HepG2 (cell line): Measurements from ENCODE around the gene LDAH. TPM values are rescaled to one million over a fixed set of nuclear protein-coding genes. Genes with fewer than 3 reads are reported as not detected.

Source experiments
- ATAC-seq: fragments of 200-7000 bp; cut with Tn5 transposase; 3 replicates; pipeline ENCODE4 v1.9.1; 2020; ENCODE audit warnings: mild to moderate bottlenecking, moderate library complexity
- BruUV-seq: library from RNA; stranded (reverse); fragments of 400-500 nt; replicated peaks from 2 replicates; lab custom pipeline; 2021; lab: Mats Ljungman, UMichigan
- CTCF ChIA-PET: fragments of 300-600 bp; formaldehyde crosslinking; extraction: SDS; loops from one replicate; lab custom pipeline; 2021; ENCODE audit warnings: low total read pairs, inconsistent platforms, low intra/inter-chr PET ratio; lab: Yijun Ruan, JAX
- POLR2A ChIA-PET: fragments of 350-600 bp; sonication (Branson Sonifier 250); formaldehyde crosslinking; loops from one replicate; lab custom pipeline; 2020; ENCODE audit warnings: antibody characterized with exemption, inconsistent platforms; lab: Yijun Ruan, JAX
- DNase-seq: peaks from one replicate; pipeline ENCODE4 v3.0.0-alpha.2; 2015; ENCODE audit warnings: low spot score
- FAIRE-seq: peaks from 3 replicates; lab custom pipeline; 2011; peaks lifted over from hg19 to GRCh38; lab: Jason Lieb, UNC
- H2AFZ ChIP-seq: one replicate; pipeline ENCODE4 v1.6.1; 2011; ENCODE audit warnings: low read length, inconsistent platforms
- H3K27ac ChIP-seq: fragments of 300-600 bp; 3 replicates; pipeline ENCODE4 v1.8.0; 2011; ENCODE audit warnings: mixed run types, mild to moderate bottlenecking, mixed read lengths, low read length, inconsistent platforms; ENCODE audit not compliant: insufficient read depth; ENCODE audit errors: extremely low read length
- H3K27me3 ChIP-seq, 2 experiments: fragments of 200-600 bp in 1 of 2; 2 replicates in 1 of 2; 3 replicates in 1 of 2; pipeline versions ENCODE4 v1.6.0 to v1.8.0; 2011; ENCODE audit warnings: low read length in 2 of 2, mild to moderate bottlenecking in 2 of 2, moderate library complexity in 2 of 2, inconsistent platforms in 1 of 2; ENCODE audit not compliant: insufficient read depth in 2 of 2, control insufficient read depth in 1 of 2
- H3K36me3 ChIP-seq, 2 experiments: fragments of 200-600 bp in 1 of 2; replicated peaks in 1 of 2; 2 replicates in 1 of 2; 3 replicates in 1 of 2; pipeline versions ENCODE4 v1.5.1 to v1.8.0; 2011; ENCODE audit warnings: low read length in 2 of 2, inconsistent platforms in 1 of 2; ENCODE audit not compliant: insufficient read depth in 2 of 2, control insufficient read depth in 1 of 2
- H3K4me1 ChIP-seq: 2 replicates; pipeline ENCODE4 v1.5.1; 2012; ENCODE audit warnings: low read length, inconsistent platforms; ENCODE audit not compliant: insufficient read depth
- H3K4me2 ChIP-seq: 2 replicates; pipeline ENCODE4 v1.6.0; 2011; ENCODE audit warnings: low read depth, low read length, inconsistent platforms
- H3K4me3 ChIP-seq, 3 experiments: fragments of 200-600 bp in 1 of 3; sonication (generic), shearing (Covaris generic) in 1 of 3; replicated peaks in 1 of 3; 2 replicates each; pipeline ENCODE4 v1.5.1; 2011 to 2016; ENCODE audit warnings: low read length in 3 of 3, inconsistent platforms in 2 of 3, low read depth in 2 of 3, mild to moderate bottlenecking in 2 of 3, control low read depth in 1 of 3, mixed read lengths in 1 of 3; ENCODE audit not compliant: insufficient read depth in 1 of 3
- H3K79me2 ChIP-seq: one replicate; pipeline ENCODE4 v1.6.1; 2011; ENCODE audit warnings: low read length, inconsistent platforms; ENCODE audit not compliant: insufficient read depth
- H3K9ac ChIP-seq: 2 replicates; pipeline ENCODE4 v1.6.0; 2011; ENCODE audit warnings: mild to moderate bottlenecking, low read depth, low read length, inconsistent platforms; ENCODE audit not compliant: insufficient read depth
- H3K9me3 ChIP-seq: 2 replicates; pipeline ENCODE4 v1.5.1; 2012; ENCODE audit warnings: mild to moderate bottlenecking, low read length
- H4K20me1 ChIP-seq: 2 replicates; pipeline ENCODE4 v1.6.0; 2011; ENCODE audit warnings: inconsistent platforms, mild to moderate bottlenecking, low read length, moderate library complexity; ENCODE audit not compliant: insufficient read depth
- EHMT2 ChIP-seq: fragments of 200-600 bp; sonication (generic); IDR thresholded peaks from 2 replicates; pipeline ENCODE4 v1.7.0; 2017; ENCODE audit warnings: antibody characterized with exemption, low read depth, low read length, borderline replicate concordance
- GATAD2A ChIP-seq: IDR thresholded peaks from 2 replicates; pipeline ENCODE4 v1.6.1; 2016
- NCOA2 ChIP-seq: sonication (generic); formaldehyde crosslinking; IDR thresholded peaks from 2 replicates; pipeline ENCODE4 v1.8.0; 2022; ENCODE audit warnings: inconsistent platforms
- NCOR1 ChIP-seq: fragments of 200-600 bp; sonication (generic); IDR thresholded peaks from 2 replicates; pipeline ENCODE4 v1.7.0; 2017; ENCODE audit warnings: antibody characterized with exemption, low read length, borderline replicate concordance
- POGZ ChIP-seq: sonication (generic); formaldehyde crosslinking; IDR thresholded peaks from 2 replicates; pipeline ENCODE4 v1.4.0; 2020; ENCODE audit warnings: mild to moderate bottlenecking, missing genetic modification reagents
- RARA ChIP-seq: IDR thresholded peaks from 2 replicates; pipeline ENCODE4 v1.6.1; 2016; ENCODE audit warnings: missing genetic modification reagents, missing compliant biosample characterization
- RFXANK ChIP-seq: IDR thresholded peaks from 2 replicates; pipeline ENCODE4 v1.6.1; 2016
- TARDBP ChIP-seq: sonication (generic); formaldehyde crosslinking; IDR thresholded peaks from 2 replicates; pipeline ENCODE4 v1.8.0; 2022; ENCODE audit warnings: mild to moderate bottlenecking, missing genetic modification reagents
- TOPORS ChIP-seq: sonication (generic); formaldehyde crosslinking; IDR thresholded peaks from 2 replicates; pipeline ENCODE4 v1.8.0; 2023; ENCODE audit warnings: mild to moderate bottlenecking, missing genetic modification reagents
- ZBTB33 ChIP-seq: sonication (generic); formaldehyde crosslinking; IDR thresholded peaks from 2 replicates; pipeline ENCODE4 v1.4.0; 2020; ENCODE audit warnings: missing genetic modification reagents
- ZNF292 ChIP-seq: sonication (generic); formaldehyde crosslinking; IDR thresholded peaks from 2 replicates; pipeline ENCODE4 v1.8.1; 2022; ENCODE audit warnings: mild to moderate bottlenecking, low read depth, missing genetic modification reagents, borderline replicate concordance
- ZNF609 ChIP-seq: sonication (generic); formaldehyde crosslinking; IDR thresholded peaks from 2 replicates; pipeline ENCODE4 v1.4.0; 2020; ENCODE audit warnings: mild to moderate bottlenecking, missing genetic modification reagents, borderline replicate concordance
- ZNF614 ChIP-seq: IDR thresholded peaks from 2 replicates; pipeline ENCODE4 v1.6.1; 2018; ENCODE audit warnings: missing biosample characterization, missing genetic modification reagents, inconsistent platforms, borderline replicate concordance
- WGBS: methylation state at CpG from one replicate; pipeline ENCODE4 v1.1.6; 2017; ENCODE audit warnings: low lambda C conversion rate; 5-methylcytosine and 5-hydroxymethylcytosine counted together
- in situ Hi-C: cut with HindIII; loops from 2 replicates; pipeline ENCODE4 v1.10.0; 2017; ENCODE audit warnings: low pct_unique_long_range_greater_than_20kb; ENCODE audit not compliant: extremely low pct_ligation_motif_present
- intact Hi-C: fragments of 100-400 bp; cut with micrococcal nuclease; formaldehyde crosslinking; loops from one replicate; pipeline ENCODE4 v1.10.0; 2022; ENCODE audit not compliant: unreplicated experiment
- polyA plus RNA-seq, 8 experiments: library from polyadenylated mRNA; depleted of rRNA in 3 of 8; stranded (reverse) in 7 of 8; unstranded in 1 of 8; fragments of >200 nt; fragmentation: Illumina TruSeq in 4 of 8; extraction: Trizol in 4 of 8; gene quantifications; 2 replicates each; pipeline versions ENCODE4 v1.2.1 to v1.2.3, GENCODE V29; 2011 to 2016; ENCODE audit warnings: low read depth in 4 of 8, missing spikeins in 1 of 8, mixed read lengths in 1 of 8; ENCODE audit not compliant: insufficient read depth in 1 of 8
- total RNA-seq, 5 experiments: library from RNA; depleted of rRNA; stranded (reverse); fragments of >200 nt; fragmentation: Illumina TruSeq; extraction: Trizol; gene quantifications; 2 replicates each; pipeline ENCODE4 v1.2.3, GENCODE V29; 2016; ENCODE audit warnings: low read depth in 1 of 5
- TF ChIP-seq, protein P1 (sequence below): IDR thresholded peaks from 2 replicates; pipeline ENCODE4 v1.4.0; 2020; ENCODE audit warnings: mild to moderate bottlenecking, missing genetic modification reagents

LDAH gene
- total and polyA plus RNA-seq, 2 of the 13 experiments (the other 11 are each of a cell fraction or from before 2014, with no cell fraction given) = 28.8 to 46.2 TPM

- H3K4me3 ChIP-seq = no peak overlapping the region
- no peak overlapping the region for H2AFZ ChIP-seq
- DNase-seq (peak; percentile 67), FAIRE-seq (no peak), ATAC-seq (peak; percentile 94)
- BruUV-seq = no TSS peak
- peaks cover 23% of the 10 kb centered on the region for H3K4me1 ChIP-seq
- WGBS = 6% methylated on average over 1 of the region's 1 CpG
- peak overlapping the region; percentile 23 for H3K27ac ChIP-seq
- H3K27me3 ChIP-seq = no peaks in the 10 kb centered on the region
- no peaks in the 10 kb centered on the region for H3K36me3 ChIP-seq
- in situ Hi-C loops (no loop called here), intact Hi-C loops (no loop called here)
- POLR2A ChIA-PET = no interaction called here
- peaks cover 3% of the 10 kb centered on the region for H3K79me2 ChIP-seq
- no peaks in the 10 kb centered on the region for H3K9me3 ChIP-seq
- CTCF ChIA-PET = no interaction called here
- H3K4me2 ChIP-seq = no peak overlapping the region
- no peak overlapping the region for H3K9ac ChIP-seq
- peaks cover 4% of the 10 kb centered on the region; the same call in 1 of the 2 replicates for H4K20me1 ChIP-seq
- TF ChIP-seq ZNF614 (CRISPR knock-in tag) (peak; percentile 61; the same call in 1 of the 2 replicates), GATAD2A (CRISPR knock-in tag) (peak; percentile 72), ZNF609 (CRISPR knock-in tag) (peak; percentile 53; the same call in 1 of the 2 replicates), NCOR1 (peak; percentile 79; the same call in 1 of the 2 replicates), ZBTB33 (CRISPR knock-in tag) (no peak), ZNF292 (CRISPR knock-in tag) (peak; percentile 90; the same call in 1 of the 2 replicates), POGZ (CRISPR knock-in tag) (peak; percentile 48; the same call in 1 of the 2 replicates), NCOA2 (CRISPR knock-in tag) (peak; percentile 69), TOPORS (CRISPR knock-in tag) (0 out of 2 replicates have a peak, but pooled peaks have one; percentile 54), TARDBP (CRISPR knock-in tag) (peak; percentile 59; the same call in 1 of the 2 replicates), RFXANK (CRISPR knock-in tag) (no peak), RARA (CRISPR knock-in tag) (peak; percentile 91), EHMT2 (0 out of 2 replicates have a peak, but pooled peaks have one; percentile 41)
- TF ChIP-seq, protein P1, sequence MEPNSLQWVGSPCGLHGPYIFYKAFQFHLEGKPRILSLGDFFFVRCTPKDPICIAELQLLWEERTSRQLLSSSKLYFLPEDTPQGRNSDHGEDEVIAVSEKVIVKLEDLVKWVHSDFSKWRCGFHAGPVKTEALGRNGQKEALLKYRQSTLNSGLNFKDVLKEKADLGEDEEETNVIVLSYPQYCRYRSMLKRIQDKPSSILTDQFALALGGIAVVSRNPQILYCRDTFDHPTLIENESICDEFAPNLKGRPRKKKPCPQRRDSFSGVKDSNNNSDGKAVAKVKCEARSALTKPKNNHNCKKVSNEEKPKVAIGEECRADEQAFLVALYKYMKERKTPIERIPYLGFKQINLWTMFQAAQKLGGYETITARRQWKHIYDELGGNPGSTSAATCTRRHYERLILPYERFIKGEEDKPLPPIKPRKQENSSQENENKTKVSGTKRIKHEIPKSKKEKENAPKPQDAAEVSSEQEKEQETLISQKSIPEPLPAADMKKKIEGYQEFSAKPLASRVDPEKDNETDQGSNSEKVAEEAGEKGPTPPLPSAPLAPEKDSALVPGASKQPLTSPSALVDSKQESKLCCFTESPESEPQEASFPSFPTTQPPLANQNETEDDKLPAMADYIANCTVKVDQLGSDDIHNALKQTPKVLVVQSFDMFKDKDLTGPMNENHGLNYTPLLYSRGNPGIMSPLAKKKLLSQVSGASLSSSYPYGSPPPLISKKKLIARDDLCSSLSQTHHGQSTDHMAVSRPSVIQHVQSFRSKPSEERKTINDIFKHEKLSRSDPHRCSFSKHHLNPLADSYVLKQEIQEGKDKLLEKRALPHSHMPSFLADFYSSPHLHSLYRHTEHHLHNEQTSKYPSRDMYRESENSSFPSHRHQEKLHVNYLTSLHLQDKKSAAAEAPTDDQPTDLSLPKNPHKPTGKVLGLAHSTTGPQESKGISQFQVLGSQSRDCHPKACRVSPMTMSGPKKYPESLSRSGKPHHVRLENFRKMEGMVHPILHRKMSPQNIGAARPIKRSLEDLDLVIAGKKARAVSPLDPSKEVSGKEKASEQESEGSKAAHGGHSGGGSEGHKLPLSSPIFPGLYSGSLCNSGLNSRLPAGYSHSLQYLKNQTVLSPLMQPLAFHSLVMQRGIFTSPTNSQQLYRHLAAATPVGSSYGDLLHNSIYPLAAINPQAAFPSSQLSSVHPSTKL = peak; percentile 75
These were observed 105.3 kb downstream of the LDAH start for GRCh38 chr2:20717641-20718040.
